NCI-H524 (cell line): ENCODE results near the gene TAF15.

ENCODE experiments used
- DNase-seq, 2 experiments: peaks; one replicate each; lab custom pipeline; 2025; lab: John Stamatoyannopoulos, UW

The TAF15 gene

GRCh38 chr17:35872196-35872980, 63.1 kb downstream of the TAF15 start:
- DNase-seq: no peak

GRCh38 chr17:35875072-35875799, 66.0 kb downstream of the TAF15 start:
- no peak for DNase-seq

GRCh38 chr17:35875800-35876139, 66.5 kb downstream of the TAF15 start:
- no peak for DNase-seq

GRCh38 chr17:35876534-35876933, 67.2 kb downstream of the TAF15 start:
- DNase-seq: no peak

- no peak for DNase-seq
Measured at GRCh38 chr17:35877345-35878029, 68.2 kb downstream of the TAF15 start.

- DNase-seq: no peak
Measured at GRCh38 chr17:35878361-35878760, 69.1 kb downstream of the TAF15 start.

- DNase-seq: no peak
Measured at GRCh38 chr17:35879773-35880654, 70.7 kb downstream of the TAF15 start, which contains the start of gene CCL5. Gene CCL5 (minus strand): TSS chr17:35880360.

GRCh38 chr17:35889241-35889640, 80.0 kb downstream of the TAF15 start:
- DNase-seq: no peak

- peak in 1 of 2 experiments; percentile 6 for DNase-seq
Measured at GRCh38 chr17:35889818-35890773, 80.8 kb downstream of the TAF15 start.

- no peak for DNase-seq
Measured at GRCh38 chr17:35890774-35891155, 81.5 kb downstream of the TAF15 start.

GRCh38 chr17:35891269-35891668, 82.0 kb downstream of the TAF15 start:
- no peak for DNase-seq

- DNase-seq: no peak
Measured at GRCh38 chr17:35892091-35893035, 83.1 kb downstream of the TAF15 start.

GRCh38 chr17:35893751-35894150, 84.5 kb downstream of the TAF15 start:
- no peak for DNase-seq

GRCh38 chr17:35894206-35894605, 84.9 kb downstream of the TAF15 start:
- DNase-seq: no peak

GRCh38 chr17:35895636-35896587, 86.6 kb downstream of the TAF15 start:
- DNase-seq: no peak
